ENCODE results near the gene PLB1. TPM values are rescaled to one million over a fixed set of nuclear protein-coding genes. Genes with fewer than 3 reads are reported as not detected.

The PLB1 gene
- total and polyA plus RNA-seq, 9 of the 15 experiments (the other 6 are each of a cell fraction or from before 2014, with no cell fraction given): 0.01 to 0.09 (median 0.07) TPM; not detected in 2

DNA sequence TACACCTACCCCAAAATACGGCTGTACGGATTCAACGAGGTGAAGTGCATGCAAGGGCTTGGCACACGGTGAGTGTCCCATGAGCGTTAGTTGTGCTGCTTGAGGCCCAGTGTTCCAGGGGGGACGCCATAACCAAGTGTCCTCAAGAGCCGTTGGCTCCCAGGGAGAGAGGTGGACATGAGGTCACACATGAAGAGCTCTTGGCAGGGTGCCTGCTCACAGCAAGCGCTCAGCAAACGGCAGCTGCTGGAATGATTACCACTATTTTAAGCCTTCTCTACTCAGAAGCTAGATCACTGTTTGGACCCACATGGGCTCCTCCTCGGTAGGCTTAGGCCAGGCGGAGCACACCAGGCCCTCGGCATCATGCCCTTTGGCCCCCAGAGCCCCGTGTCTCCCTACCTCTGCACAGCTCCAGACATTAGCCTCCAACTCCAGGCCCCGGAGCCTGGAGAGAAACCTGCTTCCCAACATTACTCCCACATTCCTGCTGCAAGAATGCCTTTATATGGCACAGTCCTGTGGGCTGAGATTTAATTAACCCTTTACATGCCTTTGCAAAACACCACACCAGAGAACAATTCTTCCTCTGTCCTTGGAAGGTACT, 187.3 kb downstream of the PLB1 start (continued):
- TF ChIP-seq, protein P1, sequence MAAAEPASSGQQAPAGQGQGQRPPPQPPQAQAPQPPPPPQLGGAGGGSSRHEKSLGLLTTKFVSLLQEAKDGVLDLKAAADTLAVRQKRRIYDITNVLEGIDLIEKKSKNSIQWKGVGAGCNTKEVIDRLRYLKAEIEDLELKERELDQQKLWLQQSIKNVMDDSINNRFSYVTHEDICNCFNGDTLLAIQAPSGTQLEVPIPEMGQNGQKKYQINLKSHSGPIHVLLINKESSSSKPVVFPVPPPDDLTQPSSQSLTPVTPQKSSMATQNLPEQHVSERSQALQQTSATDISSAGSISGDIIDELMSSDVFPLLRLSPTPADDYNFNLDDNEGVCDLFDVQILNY (CRISPR knock-in tag; IDR thresholded peaks at IDR 0.05): no peak
- TF ChIP-seq FOXJ2 (tag; IDR thresholded peaks at IDR 0.05) (0 out of 2 replicates have a peak, but pooled peaks have one; percentile 30), SRSF1 (IDR thresholded peaks at IDR 0.05; ENCODE audit: low read depth, low read length) (no peak), ZNF212 (CRISPR knock-in tag; IDR thresholded peaks at IDR 0.05) (no peak), MAFK (IDR thresholded peaks at IDR 0.05; ENCODE audit: low read length) (no peak), CBX2 (IDR thresholded peaks at IDR 0.05; ENCODE audit: insufficient read depth, low read length, poor library complexity, severe bottlenecking) (no peak), POLR2H (tag; IDR thresholded peaks at IDR 0.05; ENCODE audit: low read depth) (no peak), ZNF436 (CRISPR knock-in tag; IDR thresholded peaks at IDR 0.05) (no peak), HSF4 (CRISPR knock-in tag; IDR thresholded peaks at IDR 0.05; ENCODE audit: borderline replicate concordance) (no peak), HCFC1 (IDR thresholded peaks at IDR 0.05; ENCODE audit: low read depth, low read length) (peak; percentile 6; the same call in 1 of the 2 replicates), HNRNPLL (IDR thresholded peaks at IDR 0.05; ENCODE audit: low read depth, low read length, poor library complexity, severe bottlenecking) (no peak), IRF1 (CRISPR knock-in tag; IDR thresholded peaks at IDR 0.05; ENCODE audit: borderline replicate concordance) (no peak), STAG1 (CRISPR knock-in tag; IDR thresholded peaks at IDR 0.05; ENCODE audit: borderline replicate concordance) (no peak), ZNF274 (IDR thresholded peaks at IDR 0.05; ENCODE audit: borderline replicate concordance, low read depth, low read length) (no peak), HDGF (IDR thresholded peaks at IDR 0.05) (no peak), ZNF124 (CRISPR knock-in tag; IDR thresholded peaks at IDR 0.05) (no peak), CBFA2T3 (IDR thresholded peaks at IDR 0.05) (peak; percentile 56), EGR1 (conservative IDR thresholded peaks at IDR 0.05) (no peak), TBL1XR1 (IDR thresholded peaks at IDR 0.05; ENCODE audit: low read length in 2 of 2) (no peak), CCAR2 (IDR thresholded peaks at IDR 0.05; ENCODE audit: low read depth, low read length) (no peak), DPF2 (IDR thresholded peaks at IDR 0.05) (peak; percentile 37), ZNF584 (CRISPR knock-in tag; IDR thresholded peaks at IDR 0.05; ENCODE audit: low read depth) (0 out of 2 replicates have a peak, but pooled peaks have one; percentile 54)
- TF ChIP-seq, protein P2, sequence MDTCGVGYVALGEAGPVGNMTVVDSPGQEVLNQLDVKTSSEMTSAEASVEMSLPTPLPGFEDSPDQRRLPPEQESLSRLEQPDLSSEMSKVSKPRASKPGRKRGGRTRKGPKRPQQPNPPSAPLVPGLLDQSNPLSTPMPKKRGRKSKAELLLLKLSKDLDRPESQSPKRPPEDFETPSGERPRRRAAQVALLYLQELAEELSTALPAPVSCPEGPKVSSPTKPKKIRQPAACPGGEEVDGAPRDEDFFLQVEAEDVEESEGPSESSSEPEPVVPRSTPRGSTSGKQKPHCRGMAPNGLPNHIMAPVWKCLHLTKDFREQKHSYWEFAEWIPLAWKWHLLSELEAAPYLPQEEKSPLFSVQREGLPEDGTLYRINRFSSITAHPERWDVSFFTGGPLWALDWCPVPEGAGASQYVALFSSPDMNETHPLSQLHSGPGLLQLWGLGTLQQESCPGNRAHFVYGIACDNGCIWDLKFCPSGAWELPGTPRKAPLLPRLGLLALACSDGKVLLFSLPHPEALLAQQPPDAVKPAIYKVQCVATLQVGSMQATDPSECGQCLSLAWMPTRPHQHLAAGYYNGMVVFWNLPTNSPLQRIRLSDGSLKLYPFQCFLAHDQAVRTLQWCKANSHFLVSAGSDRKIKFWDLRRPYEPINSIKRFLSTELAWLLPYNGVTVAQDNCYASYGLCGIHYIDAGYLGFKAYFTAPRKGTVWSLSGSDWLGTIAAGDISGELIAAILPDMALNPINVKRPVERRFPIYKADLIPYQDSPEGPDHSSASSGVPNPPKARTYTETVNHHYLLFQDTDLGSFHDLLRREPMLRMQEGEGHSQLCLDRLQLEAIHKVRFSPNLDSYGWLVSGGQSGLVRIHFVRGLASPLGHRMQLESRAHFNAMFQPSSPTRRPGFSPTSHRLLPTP (IDR thresholded peaks at IDR 0.05; ENCODE audit: borderline replicate concordance, extremely low read depth, insufficient read length): no peak
- TF ChIP-seq, protein P3, sequence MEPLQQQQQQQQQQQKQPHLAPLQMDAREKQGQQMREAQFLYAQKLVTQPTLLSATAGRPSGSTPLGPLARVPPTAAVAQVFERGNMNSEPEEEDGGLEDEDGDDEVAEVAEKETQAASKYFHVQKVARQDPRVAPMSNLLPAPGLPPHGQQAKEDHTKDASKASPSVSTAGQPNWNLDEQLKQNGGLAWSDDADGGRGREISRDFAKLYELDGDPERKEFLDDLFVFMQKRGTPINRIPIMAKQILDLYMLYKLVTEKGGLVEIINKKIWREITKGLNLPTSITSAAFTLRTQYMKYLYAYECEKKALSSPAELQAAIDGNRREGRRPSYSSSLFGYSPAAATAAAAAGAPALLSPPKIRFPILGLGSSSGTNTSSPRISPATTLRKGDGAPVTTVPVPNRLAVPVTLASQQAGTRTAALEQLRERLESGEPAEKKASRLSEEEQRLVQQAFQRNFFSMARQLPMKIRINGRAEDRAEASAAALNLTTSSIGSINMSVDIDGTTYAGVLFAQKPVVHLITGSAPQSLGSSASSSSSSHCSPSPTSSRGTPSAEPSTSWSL (CRISPR knock-in tag; IDR thresholded peaks at IDR 0.05; ENCODE audit: borderline replicate concordance): no peak

Data from K562 (cell line).